HepG2 (cell line): ENCODE data around the gene RRP9. TPM values are rescaled to one million over a fixed set of nuclear protein-coding genes. Genes with fewer than 3 reads are reported as not detected.

Source experiments
- ATAC-seq: fragments of 200-7000 bp; cut with Tn5 transposase; 3 replicates; pipeline ENCODE4 v1.9.1; 2020; ENCODE audit warnings: mild to moderate bottlenecking, moderate library complexity
- BruUV-seq: library from RNA; stranded (reverse); fragments of 400-500 nt; replicated peaks from 2 replicates; lab custom pipeline; 2021; lab: Mats Ljungman, UMichigan
- CTCF ChIA-PET: fragments of 300-600 bp; formaldehyde crosslinking; extraction: SDS; loops from one replicate; lab custom pipeline; 2021; ENCODE audit warnings: low total read pairs, inconsistent platforms, low intra/inter-chr PET ratio; lab: Yijun Ruan, JAX
- POLR2A ChIA-PET: fragments of 350-600 bp; sonication (Branson Sonifier 250); formaldehyde crosslinking; loops from one replicate; lab custom pipeline; 2020; ENCODE audit warnings: antibody characterized with exemption, inconsistent platforms; lab: Yijun Ruan, JAX
- DNase-seq: peaks from one replicate; pipeline ENCODE4 v3.0.0-alpha.2; 2015; ENCODE audit warnings: low spot score
- FAIRE-seq: peaks from 3 replicates; lab custom pipeline; 2011; peaks lifted over from hg19 to GRCh38; lab: Jason Lieb, UNC
- H2AFZ ChIP-seq: one replicate; pipeline ENCODE4 v1.6.1; 2011; ENCODE audit warnings: low read length, inconsistent platforms
- H3K27ac ChIP-seq: fragments of 300-600 bp; 3 replicates; pipeline ENCODE4 v1.8.0; 2011; ENCODE audit warnings: mixed run types, mild to moderate bottlenecking, mixed read lengths, low read length, inconsistent platforms; ENCODE audit not compliant: insufficient read depth; ENCODE audit errors: extremely low read length
- H3K27me3 ChIP-seq, 2 experiments: fragments of 200-600 bp in 1 of 2; 2 replicates in 1 of 2; 3 replicates in 1 of 2; pipeline versions ENCODE4 v1.6.0 to v1.8.0; 2011; ENCODE audit warnings: low read length in 2 of 2, mild to moderate bottlenecking in 2 of 2, moderate library complexity in 2 of 2, inconsistent platforms in 1 of 2; ENCODE audit not compliant: insufficient read depth in 2 of 2, control insufficient read depth in 1 of 2
- H3K36me3 ChIP-seq, 2 experiments: fragments of 200-600 bp in 1 of 2; replicated peaks in 1 of 2; 2 replicates in 1 of 2; 3 replicates in 1 of 2; pipeline versions ENCODE4 v1.5.1 to v1.8.0; 2011; ENCODE audit warnings: low read length in 2 of 2, inconsistent platforms in 1 of 2; ENCODE audit not compliant: insufficient read depth in 2 of 2, control insufficient read depth in 1 of 2
- H3K4me1 ChIP-seq: 2 replicates; pipeline ENCODE4 v1.5.1; 2012; ENCODE audit warnings: low read length, inconsistent platforms; ENCODE audit not compliant: insufficient read depth
- H3K4me2 ChIP-seq: 2 replicates; pipeline ENCODE4 v1.6.0; 2011; ENCODE audit warnings: low read depth, low read length, inconsistent platforms
- H3K4me3 ChIP-seq, 3 experiments: fragments of 200-600 bp in 1 of 3; sonication (generic), shearing (Covaris generic) in 1 of 3; replicated peaks in 1 of 3; 2 replicates each; pipeline ENCODE4 v1.5.1; 2011 to 2016; ENCODE audit warnings: low read length in 3 of 3, inconsistent platforms in 2 of 3, low read depth in 2 of 3, mild to moderate bottlenecking in 2 of 3, control low read depth in 1 of 3, mixed read lengths in 1 of 3; ENCODE audit not compliant: insufficient read depth in 1 of 3
- H3K79me2 ChIP-seq: one replicate; pipeline ENCODE4 v1.6.1; 2011; ENCODE audit warnings: low read length, inconsistent platforms; ENCODE audit not compliant: insufficient read depth
- H3K9ac ChIP-seq: 2 replicates; pipeline ENCODE4 v1.6.0; 2011; ENCODE audit warnings: mild to moderate bottlenecking, low read depth, low read length, inconsistent platforms; ENCODE audit not compliant: insufficient read depth
- H3K9me3 ChIP-seq: 2 replicates; pipeline ENCODE4 v1.5.1; 2012; ENCODE audit warnings: mild to moderate bottlenecking, low read length
- H4K20me1 ChIP-seq: 2 replicates; pipeline ENCODE4 v1.6.0; 2011; ENCODE audit warnings: inconsistent platforms, mild to moderate bottlenecking, low read length, moderate library complexity; ENCODE audit not compliant: insufficient read depth
- ATAD3A ChIP-seq: sonication (generic); formaldehyde crosslinking; IDR thresholded peaks from 2 replicates; pipeline ENCODE4 v1.4.0; 2020; ENCODE audit warnings: missing genetic modification reagents
- CBX5 ChIP-seq: sonication (generic); formaldehyde crosslinking; IDR thresholded peaks from 2 replicates; pipeline ENCODE4 v1.4.0; 2020; ENCODE audit warnings: missing genetic modification reagents, borderline replicate concordance
- KLF16 ChIP-seq, 2 experiments: sonication (generic) in 1 of 2; formaldehyde crosslinking in 1 of 2; IDR thresholded peaks; 2 replicates each; pipeline versions ENCODE4 v1.6.1 to v1.8.0; 2016 to 2023; ENCODE audit warnings: missing genetic modification reagents in 2 of 2, missing compliant biosample characterization in 1 of 2
- ZBTB42 ChIP-seq: sonication (generic); formaldehyde crosslinking; IDR thresholded peaks from 2 replicates; pipeline ENCODE4 v1.5.0; 2020; ENCODE audit warnings: mild to moderate bottlenecking, missing genetic modification reagents
- ZFP37 ChIP-seq: sonication (generic); formaldehyde crosslinking; IDR thresholded peaks from 2 replicates; pipeline ENCODE4 v1.4.0; 2020; ENCODE audit warnings: missing genetic modification reagents, borderline replicate concordance
- ZNF382 ChIP-seq: sonication (generic); formaldehyde crosslinking; IDR thresholded peaks from 2 replicates; pipeline ENCODE4 v1.5.0; 2020; ENCODE audit warnings: missing genetic modification reagents, mild to moderate bottlenecking, borderline replicate concordance
- ZNF605 ChIP-seq: sonication (generic); formaldehyde crosslinking; IDR thresholded peaks from 2 replicates; pipeline ENCODE4 v1.8.0; 2022; ENCODE audit warnings: mild to moderate bottlenecking, missing genetic modification reagents
- ZNF883 ChIP-seq: sonication (generic); formaldehyde crosslinking; IDR thresholded peaks from 2 replicates; pipeline ENCODE4 v1.5.1; 2020; ENCODE audit warnings: mild to moderate bottlenecking, missing genetic modification reagents; ENCODE audit errors: not compliant biosample characterization
- WGBS: methylation state at CpG from one replicate; pipeline ENCODE4 v1.1.6; 2017; ENCODE audit warnings: low lambda C conversion rate; 5-methylcytosine and 5-hydroxymethylcytosine counted together
- in situ Hi-C: cut with HindIII; loops from 2 replicates; pipeline ENCODE4 v1.10.0; 2017; ENCODE audit warnings: low pct_unique_long_range_greater_than_20kb; ENCODE audit not compliant: extremely low pct_ligation_motif_present
- intact Hi-C: fragments of 100-400 bp; cut with micrococcal nuclease; formaldehyde crosslinking; loops from one replicate; pipeline ENCODE4 v1.10.0; 2022; ENCODE audit not compliant: unreplicated experiment
- polyA plus RNA-seq, 8 experiments: library from polyadenylated mRNA; depleted of rRNA in 3 of 8; stranded (reverse) in 7 of 8; unstranded in 1 of 8; fragments of >200 nt; fragmentation: Illumina TruSeq in 4 of 8; extraction: Trizol in 4 of 8; gene quantifications; 2 replicates each; pipeline versions ENCODE4 v1.2.1 to v1.2.3, GENCODE V29; 2011 to 2016; ENCODE audit warnings: low read depth in 4 of 8, missing spikeins in 1 of 8, mixed read lengths in 1 of 8; ENCODE audit not compliant: insufficient read depth in 1 of 8
- total RNA-seq, 5 experiments: library from RNA; depleted of rRNA; stranded (reverse); fragments of >200 nt; fragmentation: Illumina TruSeq; extraction: Trizol; gene quantifications; 2 replicates each; pipeline ENCODE4 v1.2.3, GENCODE V29; 2016; ENCODE audit warnings: low read depth in 1 of 5
- TF ChIP-seq, protein P1 (sequence below): sonication (generic); formaldehyde crosslinking; IDR thresholded peaks from 2 replicates; pipeline ENCODE4 v1.4.0; 2020; ENCODE audit warnings: missing genetic modification reagents, borderline replicate concordance
- TF ChIP-seq, protein P2 (sequence below): sonication (generic); formaldehyde crosslinking; IDR thresholded peaks from 2 replicates; pipeline ENCODE4 v1.4.0; 2020; ENCODE audit warnings: missing genetic modification reagents
- TF ChIP-seq, protein P3 (sequence below): sonication (generic); formaldehyde crosslinking; IDR thresholded peaks from 2 replicates; pipeline ENCODE4 v1.5.0; 2020; ENCODE audit warnings: mild to moderate bottlenecking, missing genetic modification reagents
- TF ChIP-seq, protein P4 (sequence below): sonication (generic); formaldehyde crosslinking; IDR thresholded peaks from 2 replicates; pipeline ENCODE4 v1.4.0; 2020; ENCODE audit warnings: missing genetic modification reagents, borderline replicate concordance

The RRP9 gene
- total and polyA plus RNA-seq, 2 of the 13 experiments (the other 11 are each of a cell fraction or from before 2014, with no cell fraction given), result 14.8 to 44.0 TPM

DNA sequence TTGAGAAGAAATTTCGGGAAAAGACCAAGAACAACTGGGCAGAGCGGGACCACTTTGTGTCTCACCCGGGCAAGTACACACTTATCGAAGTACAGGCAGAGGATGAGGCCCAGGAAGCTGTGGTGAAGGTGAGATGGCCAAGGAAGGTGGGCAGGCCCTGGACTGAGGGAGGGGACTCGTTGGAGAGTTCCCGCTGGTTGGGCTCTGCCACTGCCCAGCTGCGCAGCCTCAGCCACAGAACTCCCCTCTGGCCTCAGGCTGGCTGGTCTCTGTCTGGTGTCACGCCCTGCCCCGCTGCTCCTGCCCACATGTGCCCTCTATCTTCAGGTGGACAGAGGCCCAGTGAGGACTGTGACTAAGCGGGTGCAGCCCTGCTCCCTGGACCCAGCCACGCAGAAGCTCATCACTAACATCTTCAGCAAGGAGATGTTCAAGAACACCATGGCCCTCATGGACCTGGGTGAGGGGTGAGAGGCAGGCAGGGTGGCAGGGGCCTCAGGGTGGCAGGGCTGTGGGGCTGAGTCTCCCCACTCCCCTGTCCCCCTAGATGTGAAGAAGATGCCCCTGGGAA is 2.8 kb upstream of the RRP9 start:
- intact Hi-C loops (no loop called here), in situ Hi-C loops (no loop called here)
- no peak overlapping the region for H3K27ac ChIP-seq
- CTCF ChIA-PET, result no interaction called here
- H3K27me3 ChIP-seq, result no peaks in the 10 kb centered on the region; a peak in 1 of 5 replicates
- no peaks in the 10 kb centered on the region for H3K9me3 ChIP-seq
- no peak overlapping the region for H2AFZ ChIP-seq
- BruUV-seq, result no TSS peak
- DNase-seq (no peak), FAIRE-seq (no peak), ATAC-seq (no peak)
- H3K36me3 ChIP-seq, result no peaks in the 10 kb centered on the region
- H4K20me1 ChIP-seq, result no peaks in the 10 kb centered on the region; the same call in 1 of the 2 replicates
- H3K79me2 ChIP-seq, result peaks cover 16% of the 10 kb centered on the region
- 96% methylated on average over 8 of the region's 11 CpGs for WGBS
- H3K4me2 ChIP-seq, result no peak overlapping the region
- no peak overlapping the region for H3K9ac ChIP-seq
- POLR2A ChIA-PET, result interaction anchor here (1.3 to 4.5 kb wide), 2 partner anchors 29 to 38 kb away, joined by 4 to 99 read pairs; partner anchors contain the start of genes ABHD14B and ACY1
- TF ChIP-seq ZBTB42 (CRISPR knock-in tag), result no peak
- no peak for TF ChIP-seq ZNF605
- TF ChIP-seq, protein P1, sequence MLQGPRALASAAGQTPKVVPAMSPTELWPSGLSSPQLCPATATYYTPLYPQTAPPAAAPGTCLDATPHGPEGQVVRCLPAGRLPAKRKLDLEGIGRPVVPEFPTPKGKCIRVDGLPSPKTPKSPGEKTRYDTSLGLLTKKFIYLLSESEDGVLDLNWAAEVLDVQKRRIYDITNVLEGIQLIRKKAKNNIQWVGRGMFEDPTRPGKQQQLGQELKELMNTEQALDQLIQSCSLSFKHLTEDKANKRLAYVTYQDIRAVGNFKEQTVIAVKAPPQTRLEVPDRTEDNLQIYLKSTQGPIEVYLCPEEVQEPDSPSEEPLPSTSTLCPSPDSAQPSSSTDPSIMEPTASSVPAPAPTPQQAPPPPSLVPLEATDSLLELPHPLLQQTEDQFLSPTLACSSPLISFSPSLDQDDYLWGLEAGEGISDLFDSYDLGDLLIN (CRISPR knock-in tag), result no peak
- TF ChIP-seq, protein P2, sequence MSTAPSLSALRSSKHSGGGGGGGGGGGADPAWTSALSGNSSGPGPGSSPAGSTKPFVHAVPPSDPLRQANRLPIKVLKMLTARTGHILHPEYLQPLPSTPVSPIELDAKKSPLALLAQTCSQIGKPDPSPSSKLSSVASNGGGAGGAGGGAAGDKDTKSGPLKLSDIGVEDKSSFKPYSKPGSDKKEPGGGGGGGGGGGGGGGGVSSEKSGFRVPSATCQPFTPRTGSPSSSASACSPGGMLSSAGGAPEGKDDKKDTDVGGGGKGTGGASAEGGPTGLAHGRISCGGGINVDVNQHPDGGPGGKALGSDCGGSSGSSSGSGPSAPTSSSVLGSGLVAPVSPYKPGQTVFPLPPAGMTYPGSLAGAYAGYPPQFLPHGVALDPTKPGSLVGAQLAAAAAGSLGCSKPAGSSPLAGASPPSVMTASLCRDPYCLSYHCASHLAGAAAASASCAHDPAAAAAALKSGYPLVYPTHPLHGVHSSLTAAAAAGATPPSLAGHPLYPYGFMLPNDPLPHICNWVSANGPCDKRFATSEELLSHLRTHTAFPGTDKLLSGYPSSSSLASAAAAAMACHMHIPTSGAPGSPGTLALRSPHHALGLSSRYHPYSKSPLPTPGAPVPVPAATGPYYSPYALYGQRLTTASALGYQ (CRISPR knock-in tag), result no peak
- no peak for TF ChIP-seq ZNF883 (CRISPR knock-in tag)
- no peak for TF ChIP-seq KLF16 (CRISPR knock-in tag; IDR thresholded peaks at IDR 0.05)
- TF ChIP-seq ZFP37 (CRISPR knock-in tag), result no peak
- no peak for TF ChIP-seq ATAD3A
- TF ChIP-seq, protein P3, sequence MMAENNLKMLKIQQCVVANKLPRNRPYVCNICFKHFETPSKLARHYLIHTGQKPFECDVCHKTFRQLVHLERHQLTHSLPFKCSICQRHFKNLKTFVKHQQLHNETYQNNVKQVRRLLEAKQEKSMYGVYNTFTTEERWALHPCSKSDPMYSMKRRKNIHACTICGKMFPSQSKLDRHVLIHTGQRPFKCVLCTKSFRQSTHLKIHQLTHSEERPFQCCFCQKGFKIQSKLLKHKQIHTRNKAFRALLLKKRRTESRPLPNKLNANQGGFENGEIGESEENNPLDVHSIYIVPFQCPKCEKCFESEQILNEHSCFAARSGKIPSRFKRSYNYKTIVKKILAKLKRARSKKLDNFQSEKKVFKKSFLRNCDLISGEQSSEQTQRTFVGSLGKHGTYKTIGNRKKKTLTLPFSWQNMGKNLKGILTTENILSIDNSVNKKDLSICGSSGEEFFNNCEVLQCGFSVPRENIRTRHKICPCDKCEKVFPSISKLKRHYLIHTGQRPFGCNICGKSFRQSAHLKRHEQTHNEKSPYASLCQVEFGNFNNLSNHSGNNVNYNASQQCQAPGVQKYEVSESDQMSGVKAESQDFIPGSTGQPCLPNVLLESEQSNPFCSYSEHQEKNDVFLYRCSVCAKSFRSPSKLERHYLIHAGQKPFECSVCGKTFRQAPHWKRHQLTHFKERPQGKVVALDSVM, result no peak
- TF ChIP-seq, protein P4, sequence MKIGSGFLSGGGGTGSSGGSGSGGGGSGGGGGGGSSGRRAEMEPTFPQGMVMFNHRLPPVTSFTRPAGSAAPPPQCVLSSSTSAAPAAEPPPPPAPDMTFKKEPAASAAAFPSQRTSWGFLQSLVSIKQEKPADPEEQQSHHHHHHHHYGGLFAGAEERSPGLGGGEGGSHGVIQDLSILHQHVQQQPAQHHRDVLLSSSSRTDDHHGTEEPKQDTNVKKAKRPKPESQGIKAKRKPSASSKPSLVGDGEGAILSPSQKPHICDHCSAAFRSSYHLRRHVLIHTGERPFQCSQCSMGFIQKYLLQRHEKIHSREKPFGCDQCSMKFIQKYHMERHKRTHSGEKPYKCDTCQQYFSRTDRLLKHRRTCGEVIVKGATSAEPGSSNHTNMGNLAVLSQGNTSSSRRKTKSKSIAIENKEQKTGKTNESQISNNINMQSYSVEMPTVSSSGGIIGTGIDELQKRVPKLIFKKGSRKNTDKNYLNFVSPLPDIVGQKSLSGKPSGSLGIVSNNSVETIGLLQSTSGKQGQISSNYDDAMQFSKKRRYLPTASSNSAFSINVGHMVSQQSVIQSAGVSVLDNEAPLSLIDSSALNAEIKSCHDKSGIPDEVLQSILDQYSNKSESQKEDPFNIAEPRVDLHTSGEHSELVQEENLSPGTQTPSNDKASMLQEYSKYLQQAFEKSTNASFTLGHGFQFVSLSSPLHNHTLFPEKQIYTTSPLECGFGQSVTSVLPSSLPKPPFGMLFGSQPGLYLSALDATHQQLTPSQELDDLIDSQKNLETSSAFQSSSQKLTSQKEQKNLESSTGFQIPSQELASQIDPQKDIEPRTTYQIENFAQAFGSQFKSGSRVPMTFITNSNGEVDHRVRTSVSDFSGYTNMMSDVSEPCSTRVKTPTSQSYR (CRISPR knock-in tag), result no peak
- no peak for TF ChIP-seq CBX5
- TF ChIP-seq ZNF382 (CRISPR knock-in tag), result no peak
- H3K4me1 ChIP-seq, result peaks cover 24% of the 10 kb centered on the region
- no peak overlapping the region for H3K4me3 ChIP-seq
